Occipital lobe (tissue), 2 donors: ENCODE results near the gene ZRANB1. TPM values are rescaled to one million over a fixed set of nuclear protein-coding genes. Genes with fewer than 3 reads are reported as not detected.

Source experiments
- DNase-seq: peaks from one replicate; lab custom pipeline; 2025; lab: John Stamatoyannopoulos, UW
- total RNA-seq: library from RNA; depleted of rRNA; stranded (reverse); fragments of >200 nt; gene quantifications from one replicate; pipeline ENCODE4 v1.2.3, GENCODE V29; 2014

Gene ZRANB1
- total RNA-seq, 1 donor from 2014 or later, result 78.6 TPM

GRCh38 chr10:124921261-124921660 is 20.7 kb upstream of the ZRANB1 start:
- no peak for DNase-seq

GRCh38 chr10:124923684-124924083 is 18.2 kb upstream of the ZRANB1 start:
- DNase-seq, result no peak

GRCh38 chr10:124926548-124926947 is 15.4 kb upstream of the ZRANB1 start:
- DNase-seq, result no peak

- DNase-seq, result no peak
These were observed 13.8 kb upstream of the ZRANB1 start for GRCh38 chr10:124928087-124928486.

- no peak for DNase-seq
These were observed 13.4 kb upstream of the ZRANB1 start for GRCh38 chr10:124928545-124928944.

GRCh38 chr10:124935946-124936345 is 6.0 kb upstream of the ZRANB1 start:
- DNase-seq, result no peak

GRCh38 chr10:124936813-124937212 is 5.1 kb upstream of the ZRANB1 start:
- no peak for DNase-seq

- DNase-seq, result no peak
These were observed 2.6 kb upstream of the ZRANB1 start for GRCh38 chr10:124939290-124939689.

GRCh38 chr10:124942317-124943169 is 620 bp downstream of the ZRANB1 start:
- no peak for DNase-seq

GRCh38 chr10:124943301-124944092 is 1.6 kb downstream of the ZRANB1 start:
- no peak for DNase-seq

GRCh38 chr10:124944982-124945381 is 3.1 kb downstream of the ZRANB1 start:
- no peak for DNase-seq

- DNase-seq, result no peak
These were observed 5.0 kb downstream of the ZRANB1 start for GRCh38 chr10:124946945-124947344.

- DNase-seq, result no peak
These were observed 7.6 kb downstream of the ZRANB1 start for GRCh38 chr10:124949543-124949942.

- DNase-seq, result no peak
These were observed 10.2 kb downstream of the ZRANB1 start for GRCh38 chr10:124952123-124952522.

- DNase-seq, result no peak
These were observed 11.5 kb downstream of the ZRANB1 start for GRCh38 chr10:124953421-124953820.

GRCh38 chr10:124955243-124955642 is 13.3 kb downstream of the ZRANB1 start:
- no peak for DNase-seq

- DNase-seq, result no peak
These were observed 13.9 kb downstream of the ZRANB1 start for GRCh38 chr10:124955868-124956267.

- DNase-seq, result no peak
These were observed 14.8 kb downstream of the ZRANB1 start for GRCh38 chr10:124956764-124957163.

- DNase-seq, result no peak
These were observed 15.6 kb downstream of the ZRANB1 start for GRCh38 chr10:124957404-124957947.

GRCh38 chr10:124959564-124959963 is 17.6 kb downstream of the ZRANB1 start:
- DNase-seq, result no peak

GRCh38 chr10:124961248-124961570 is 19.3 kb downstream of the ZRANB1 start:
- DNase-seq, result no peak

- DNase-seq, result no peak
These were observed 20.5 kb downstream of the ZRANB1 start for GRCh38 chr10:124962421-124962820.
